ENCODE measurements around the gene SVOP.

SVOP gene

DNA sequence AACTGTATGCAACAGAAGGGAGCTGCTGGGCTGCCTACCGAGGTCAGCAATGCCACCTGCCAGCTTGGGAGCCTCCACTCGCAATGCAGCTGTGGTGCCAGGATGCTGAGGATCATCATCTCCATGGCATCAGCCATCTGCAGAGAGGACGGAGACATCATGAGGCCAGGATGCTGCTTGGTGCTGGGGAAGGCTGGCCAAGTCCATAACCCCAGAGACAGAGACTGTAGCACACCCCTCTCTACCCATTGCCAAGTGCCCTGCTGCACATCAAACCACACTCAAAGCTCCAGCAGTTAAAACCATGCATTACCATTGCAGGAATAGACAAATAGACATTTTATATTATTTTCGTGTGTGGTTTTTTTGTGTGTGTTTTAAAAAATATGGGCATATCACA, 43.5 kb downstream of the SVOP start:
- no peak for DNase-seq (ENCODE audit: low read depth)

DNA sequence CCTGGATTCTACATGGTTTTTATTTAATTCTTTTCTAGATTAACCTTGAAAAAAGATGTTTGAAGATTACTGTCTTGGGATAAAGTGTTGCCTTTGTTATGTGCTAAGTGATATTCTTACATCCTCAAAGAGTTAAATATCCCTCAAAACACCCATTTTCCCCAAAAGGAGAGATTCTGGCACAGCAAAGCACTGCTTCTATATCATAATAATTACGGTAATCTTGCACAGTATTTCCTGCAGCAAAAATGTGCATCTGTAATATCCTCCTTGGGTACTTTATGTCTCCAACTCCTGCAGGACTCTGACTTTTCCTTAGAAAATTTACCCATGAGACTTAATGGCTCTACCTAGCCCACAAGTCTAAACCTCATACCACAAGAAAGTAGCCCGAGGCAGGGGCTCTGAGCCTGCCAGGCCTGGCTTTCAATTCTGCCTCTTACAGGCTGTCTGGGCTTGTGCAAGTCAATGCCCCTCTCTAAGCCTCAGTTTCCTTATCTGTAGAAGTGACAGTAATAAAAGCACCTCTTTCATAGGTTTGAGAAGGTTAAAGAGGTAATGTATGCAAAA, 45.8 kb downstream of the SVOP start:
- DNase-seq (ENCODE audit: low read depth): no peak

DNA sequence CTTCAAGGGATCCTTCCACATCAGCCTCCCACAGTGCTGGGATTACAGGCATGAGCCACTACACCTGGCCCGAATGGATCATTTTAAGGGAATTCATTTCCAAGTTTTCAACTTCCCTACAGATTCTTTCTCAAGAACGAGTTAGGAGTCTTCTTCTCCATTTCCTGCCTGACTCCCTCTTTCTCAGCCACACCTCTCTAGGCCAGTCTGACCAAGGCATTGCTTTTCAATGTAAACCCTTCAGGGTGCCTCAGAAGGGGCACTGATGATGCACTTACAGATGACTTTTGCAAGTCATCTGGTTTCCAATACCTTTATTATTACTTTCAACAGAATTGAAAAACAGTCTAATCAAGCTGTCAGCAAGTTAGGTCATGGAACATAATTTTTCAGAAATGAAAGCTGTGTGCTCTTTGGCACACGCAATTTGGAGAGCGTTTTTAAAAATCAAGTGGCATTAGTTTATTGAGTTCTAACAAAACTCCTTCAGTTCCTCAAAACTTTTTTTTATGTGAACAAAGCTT, 47.2 kb downstream of the SVOP start:
- DNase-seq (ENCODE audit: low read depth): no peak

GRCh38 chr12:108972358-108972757, 48.5 kb downstream of the SVOP start:
- DNase-seq (ENCODE audit: low read depth): no peak

GRCh38 chr12:108969622-108970021, 51.2 kb downstream of the SVOP start:
- no peak for DNase-seq (ENCODE audit: low read depth)

- no peak for DNase-seq (ENCODE audit: low read depth)
These were observed 52.9 kb downstream of the SVOP start for GRCh38 chr12:108967869-108968540.

- DNase-seq (ENCODE audit: low read depth): no peak
These were observed 54.3 kb downstream of the SVOP start for GRCh38 chr12:108966378-108967151.

DNA sequence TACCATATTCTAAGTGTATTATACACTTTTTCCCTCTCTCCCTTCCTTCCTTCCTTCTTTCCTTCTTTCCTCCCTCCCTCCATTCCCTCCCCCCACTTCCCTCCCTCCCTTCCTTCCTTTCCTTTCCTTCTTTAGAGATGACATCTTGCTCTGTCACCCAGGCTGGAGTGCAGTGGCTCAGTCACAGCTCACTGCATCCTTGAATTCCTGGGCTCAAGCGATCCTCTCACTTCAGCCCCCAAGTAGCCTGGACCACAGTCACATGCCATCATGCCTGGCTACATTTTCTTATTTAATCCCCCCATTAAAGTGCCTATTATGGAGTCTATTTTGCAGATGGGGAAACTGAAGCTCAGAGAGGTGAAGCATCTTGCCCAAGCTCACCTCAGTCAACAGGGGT, 55.0 kb downstream of the SVOP start:
- no peak for DNase-seq (ENCODE audit: low read depth)

GRCh38 chr12:108964371-108965352, 56.2 kb downstream of the SVOP start:
- DNase-seq (ENCODE audit: low read depth): no peak

DNA sequence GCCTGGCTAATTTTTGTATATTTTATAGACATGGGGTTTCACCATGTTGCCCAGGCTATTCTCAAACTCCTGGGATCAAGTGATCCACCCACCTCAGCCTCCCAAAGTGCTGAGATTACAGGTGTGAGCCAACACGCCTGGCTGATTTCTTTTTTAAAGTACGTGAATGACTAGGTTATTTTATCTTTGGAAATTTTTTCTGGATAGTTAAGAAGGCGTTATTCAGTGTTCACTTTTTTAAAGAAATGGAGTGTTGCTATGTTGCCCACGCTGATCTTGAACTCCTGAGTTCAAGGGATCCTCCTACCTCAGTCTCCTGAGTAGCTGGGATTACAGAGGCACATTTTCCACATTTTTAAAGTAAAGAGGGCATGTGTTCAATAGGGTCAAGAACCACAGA, 58.6 kb downstream of the SVOP start:
- DNase-seq (ENCODE audit: low read depth): no peak

GRCh38 chr12:108959748-108960655, 60.9 kb downstream of the SVOP start:
- DNase-seq (ENCODE audit: low read depth): no peak

GRCh38 chr12:108955225-108955835, 65.5 kb downstream of the SVOP start:
- no peak for DNase-seq (ENCODE audit: low read depth)

DNA sequence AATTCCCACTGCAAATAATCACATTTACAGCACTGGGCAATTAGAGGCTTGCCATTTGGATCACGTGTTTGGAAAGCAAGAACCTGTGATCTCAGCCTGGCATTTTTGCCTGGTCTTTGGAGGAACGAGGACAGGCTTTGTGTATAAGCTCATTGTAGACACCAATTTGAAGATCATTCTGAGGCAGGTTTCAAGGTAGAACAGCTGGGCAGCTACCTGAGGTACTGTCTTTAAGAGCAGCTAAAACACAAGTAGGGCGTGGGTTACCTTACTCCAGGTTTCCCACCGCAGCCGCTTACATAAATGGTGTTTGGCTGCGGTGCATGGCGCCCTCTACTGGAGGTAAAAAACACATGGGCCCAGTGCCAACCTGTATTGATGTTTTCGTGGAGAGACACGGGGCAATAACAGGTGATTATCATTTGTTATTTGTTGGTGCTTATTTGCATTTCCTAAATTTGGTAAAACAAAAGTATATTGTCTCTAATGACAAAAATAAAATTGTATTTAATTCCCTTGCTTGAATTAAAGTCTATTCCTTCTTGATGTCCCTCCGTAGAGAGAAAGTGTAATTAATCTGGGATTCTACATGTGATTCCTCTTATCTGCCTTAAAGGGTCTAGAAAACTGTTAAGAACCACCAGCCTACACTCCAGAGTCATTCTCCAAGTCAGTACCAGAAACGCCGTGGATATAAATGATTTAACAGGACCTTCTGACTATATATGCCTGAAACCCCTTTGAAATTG, 69.7 kb downstream of the SVOP start:
- peak; percentile 38 for DNase-seq (ENCODE audit: low read depth)

DNA sequence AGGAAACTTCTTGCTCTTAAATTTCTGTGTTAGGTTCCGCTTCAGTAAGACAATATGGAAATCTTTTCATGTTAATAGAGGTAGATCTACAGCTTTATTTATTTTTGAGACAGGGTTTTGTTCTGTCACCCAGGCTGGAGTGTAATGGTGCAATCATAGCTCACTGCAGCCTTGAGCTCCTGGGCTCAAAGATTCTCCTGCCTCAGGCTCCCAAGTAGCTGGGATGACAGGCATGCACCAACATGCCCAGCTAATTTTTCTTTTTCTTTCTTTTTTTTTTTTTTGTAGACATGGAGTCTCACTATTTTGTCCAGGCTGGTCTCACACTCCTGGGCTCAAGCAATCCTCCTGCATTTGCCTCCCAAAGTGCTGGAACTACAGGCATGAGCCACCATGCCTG, 70.9 kb downstream of the SVOP start:
- DNase-seq (ENCODE audit: low read depth): no peak

- no peak for DNase-seq (ENCODE audit: low read depth)
These were observed 72.5 kb downstream of the SVOP start for GRCh38 chr12:108948367-108948766.

GRCh38 chr12:108947097-108947496, 73.8 kb downstream of the SVOP start:
- no peak for DNase-seq (ENCODE audit: low read depth)

DNA sequence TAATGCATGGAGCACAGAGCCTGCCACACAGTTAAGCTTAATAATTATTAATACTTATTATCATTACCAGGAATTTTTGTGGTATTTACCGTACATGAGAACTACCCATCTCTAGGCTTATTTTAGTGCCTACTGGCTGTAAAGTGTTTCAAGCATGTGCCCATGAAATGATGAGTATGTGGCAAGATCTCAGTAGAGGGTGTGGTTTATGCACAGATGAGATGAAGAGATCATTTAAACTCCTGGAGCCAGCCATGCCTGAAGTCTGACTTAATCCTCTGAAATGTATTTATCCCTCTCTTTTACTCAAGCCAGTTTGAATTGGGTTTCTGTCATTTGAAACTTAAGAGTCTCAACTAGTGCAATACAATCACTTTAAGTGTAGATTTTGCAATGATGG, 80.7 kb downstream of the SVOP start:
- DNase-seq (ENCODE audit: low read depth): no peak

DNA sequence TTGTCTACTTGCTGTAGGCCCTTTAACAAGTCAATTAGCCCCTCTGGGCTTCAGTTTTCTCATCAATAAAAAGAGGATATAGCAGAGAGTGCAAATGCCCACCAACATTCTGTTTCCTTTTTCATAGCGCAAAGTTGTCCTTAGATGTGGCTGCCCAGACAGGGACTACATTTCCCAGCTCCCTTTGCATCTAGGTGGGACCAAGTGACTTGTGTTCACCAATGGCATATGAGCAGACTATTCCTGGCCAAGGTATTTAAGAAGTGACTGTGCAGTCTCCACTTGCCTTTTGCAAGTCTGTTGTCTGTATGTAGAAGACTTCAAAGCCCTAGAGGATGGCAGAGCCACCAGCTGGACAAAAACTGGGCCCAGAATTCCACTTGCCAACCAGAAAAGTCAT, 81.3 kb downstream of the SVOP start:
- DNase-seq (ENCODE audit: low read depth): no peak

- DNase-seq (ENCODE audit: low read depth): no peak
These were observed 82.5 kb downstream of the SVOP start for GRCh38 chr12:108938247-108938924.

Data from stimulated activated CD8-positive, alpha-beta memory T cell treated with anti-CD3 and anti-CD28 coated beads, Interleukin-15, amount 100 ng/mL, for 1 hour (primary cell).